Activated naive CD8-positive, alpha-beta T cell treated with anti-CD3 and anti-CD28 coated beads, Interleukin-2, amount 50 U/mL, for 24 hours (primary cell): ENCODE measurements around the gene SIKE1.
A peak's percentile ranks its signal among the peaks of the same experiment; 100 is the strongest.
"Not testable (repeated sequence)": the region's sequence is repeated elsewhere in the genome, so short reads cannot be mapped to it uniquely, and the experiment has no call there.

Source experiments
- ATAC-seq: fragments of 150-1000 bp; cut with Tn5 transposase; one replicate; pipeline ENCODE4 v1.10.0; 2021
- DNase-seq: peaks from one replicate; pipeline ENCODE4 v3.0.0; 2021
- H3K27ac Mint-ChIP-seq: one replicate; pipeline ENCODE4 v1.8.0; 2021; ENCODE audit warnings: mild to moderate bottlenecking, mixed read lengths
- H3K27me3 Mint-ChIP-seq: one replicate; pipeline ENCODE4 v1.8.0; 2021; ENCODE audit warnings: mixed read lengths
- H3K36me3 Mint-ChIP-seq: one replicate; pipeline ENCODE4 v1.8.0; 2021; ENCODE audit warnings: low read depth, mixed read lengths
- H3K4me1 Mint-ChIP-seq: one replicate; pipeline ENCODE4 v1.8.0; 2021; ENCODE audit warnings: mixed read lengths
- H3K4me3 Mint-ChIP-seq: one replicate; pipeline ENCODE4 v1.8.0; 2021; ENCODE audit warnings: mild to moderate bottlenecking, moderate library complexity, mixed read lengths
- H3K9me3 Mint-ChIP-seq: one replicate; pipeline ENCODE4 v1.8.0; 2021; ENCODE audit warnings: mixed read lengths

Gene SIKE1

GRCh38 chr1:114780344-114781226, at the start of gene SIKE1:
Gene SIKE1, minus strand, starts transcription at chr1:114780685. Its CDS starts 78 bp downstream, at chr1:114780607.
- Mint-ChIP-seq H3K4me1 (peaks cover 31% of the 10 kb centered on the region), H3K27ac (peak within 1 kb of the TSS; percentile 100), H3K36me3 (peaks cover 30% of the 10 kb centered on the region), H3K4me3 (peak within 1 kb of the TSS; percentile 100), H3K27me3 (no peaks in the 10 kb centered on the region), H3K9me3 (peaks cover 4% of the 10 kb centered on the region)
- peak; percentile 100 for ATAC-seq
- DNase-seq: peak; percentile 92

DNA sequence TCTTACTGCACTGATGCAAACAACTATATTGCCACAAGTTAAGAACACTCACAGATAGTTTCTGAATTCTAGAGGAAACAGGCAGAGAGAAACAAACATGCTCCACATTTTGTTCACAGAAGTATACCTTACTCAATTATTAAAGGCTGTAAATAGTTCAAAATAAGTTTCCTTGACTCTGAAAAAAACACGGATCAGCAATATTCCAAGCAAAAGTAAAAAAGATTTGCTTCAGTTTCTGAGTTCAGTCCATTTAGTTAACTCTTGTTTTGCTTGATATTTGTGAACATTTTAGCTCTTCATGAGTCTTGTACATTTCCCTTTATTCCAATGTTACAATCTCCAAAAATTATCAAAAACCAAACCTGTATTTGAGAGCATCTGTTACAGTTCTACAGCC, 49.6 kb upstream of the SIKE1 start:
- not testable (repeated sequence) for ATAC-seq, H3K9me3 Mint-ChIP-seq, DNase-seq, H3K36me3 Mint-ChIP-seq, H3K4me1 Mint-ChIP-seq, H3K27me3 Mint-ChIP-seq, H3K4me3 Mint-ChIP-seq, H3K27ac Mint-ChIP-seq

DNA sequence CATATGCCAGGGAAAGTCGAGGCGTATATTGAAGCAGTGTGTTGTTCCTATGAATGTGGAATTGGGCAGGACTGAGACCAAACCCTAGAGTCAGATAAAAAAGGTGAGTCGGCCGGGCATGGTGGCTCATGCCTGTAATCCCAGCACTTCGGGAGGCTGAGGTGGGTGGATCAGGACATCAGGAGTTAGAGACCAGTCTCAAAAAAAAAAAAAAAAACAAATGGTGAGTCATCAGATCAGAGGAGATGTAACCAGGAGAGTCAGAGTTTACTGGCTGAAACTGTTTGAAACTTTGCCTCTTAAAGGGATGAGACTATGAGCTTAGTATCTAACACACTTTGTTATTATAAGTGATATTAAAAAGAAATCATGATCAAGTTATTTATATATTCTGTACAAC, 47.8 kb upstream of the SIKE1 start:
- no peak for ATAC-seq
- Mint-ChIP-seq H3K36me3 (peaks cover 5% of the 10 kb centered on the region), H3K27ac (no peak overlapping the region), H3K9me3 (peaks cover 11% of the 10 kb centered on the region), H3K4me1 (no peaks in the 10 kb centered on the region), H3K4me3 (no peak overlapping the region), H3K27me3 (peaks cover 2% of the 10 kb centered on the region)
- no peak for DNase-seq

- no peak for DNase-seq
- Mint-ChIP-seq H3K4me1 (no peaks in the 10 kb centered on the region), H3K9me3 (peaks cover 16% of the 10 kb centered on the region), H3K4me3 (no peak overlapping the region), H3K36me3 (peaks cover 5% of the 10 kb centered on the region), H3K27ac (no peak overlapping the region), H3K27me3 (peaks cover 6% of the 10 kb centered on the region)
- no peak for ATAC-seq
These were observed 41.5 kb upstream of the SIKE1 start for GRCh38 chr1:114821978-114822377.

DNA sequence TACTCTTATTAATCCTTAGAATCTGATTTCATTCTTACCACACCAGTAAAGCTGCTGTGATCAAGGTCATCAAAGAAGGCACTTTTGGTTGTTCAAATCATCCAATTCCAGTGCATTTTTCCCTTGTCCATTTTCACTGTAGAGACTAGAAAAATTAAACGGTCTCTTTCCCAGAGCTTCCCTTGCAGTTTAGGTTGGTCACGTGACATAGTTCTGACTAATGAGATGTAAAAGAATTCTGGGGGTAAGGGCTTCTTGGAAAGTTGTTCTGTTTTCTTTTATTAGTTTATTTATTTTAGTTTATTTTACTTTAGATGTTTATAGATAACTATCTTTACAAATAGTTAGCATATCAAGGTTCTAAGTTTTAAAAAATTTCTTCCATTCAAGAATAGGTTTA, 39.9 kb upstream of the SIKE1 start:
- no peak for DNase-seq
- H3K4me1 Mint-ChIP-seq: no peaks in the 10 kb centered on the region
- H3K27me3 Mint-ChIP-seq: peaks cover 6% of the 10 kb centered on the region
- H3K27ac Mint-ChIP-seq: no peak overlapping the region
- ATAC-seq: no peak
- H3K36me3 Mint-ChIP-seq: peaks cover 5% of the 10 kb centered on the region
- H3K4me3 Mint-ChIP-seq: no peak overlapping the region
- H3K9me3 Mint-ChIP-seq: peaks cover 16% of the 10 kb centered on the region

GRCh38 chr1:114819869-114820268, 39.4 kb upstream of the SIKE1 start:
- H3K4me1 Mint-ChIP-seq: no peaks in the 10 kb centered on the region
- no peak for DNase-seq
- H3K36me3 Mint-ChIP-seq: peaks cover 5% of the 10 kb centered on the region
- H3K9me3 Mint-ChIP-seq: peaks cover 13% of the 10 kb centered on the region
- no peak for ATAC-seq
- H3K27ac Mint-ChIP-seq: no peak overlapping the region
- no peak overlapping the region for H3K4me3 Mint-ChIP-seq
- peaks cover 6% of the 10 kb centered on the region for H3K27me3 Mint-ChIP-seq

GRCh38 chr1:114804449-114804848, 24.0 kb upstream of the SIKE1 start:
- H3K9me3 Mint-ChIP-seq, H3K4me3 Mint-ChIP-seq, H3K27me3 Mint-ChIP-seq, ATAC-seq, H3K4me1 Mint-ChIP-seq, H3K27ac Mint-ChIP-seq, DNase-seq, H3K36me3 Mint-ChIP-seq: not testable (repeated sequence)

- Mint-ChIP-seq H3K4me3 (no peak overlapping the region), H3K9me3 (no peaks in the 10 kb centered on the region), H3K27ac (no peak overlapping the region), H3K36me3 (no peaks in the 10 kb centered on the region), H3K4me1 (no peaks in the 10 kb centered on the region), H3K27me3 (peaks cover 8% of the 10 kb centered on the region)
- no peak for ATAC-seq
- DNase-seq: no peak
These were observed 22.5 kb upstream of the SIKE1 start for GRCh38 chr1:114803001-114803400.

GRCh38 chr1:114794038-114794437, 13.6 kb upstream of the SIKE1 start:
- DNase-seq (no peak), ATAC-seq (no peak)
- Mint-ChIP-seq H3K27ac (no peak overlapping the region), H3K36me3 (no peaks in the 10 kb centered on the region), H3K27me3 (peaks cover 25% of the 10 kb centered on the region), H3K4me1 (no peaks in the 10 kb centered on the region), H3K9me3 (no peaks in the 10 kb centered on the region), H3K4me3 (no peak overlapping the region)

DNA sequence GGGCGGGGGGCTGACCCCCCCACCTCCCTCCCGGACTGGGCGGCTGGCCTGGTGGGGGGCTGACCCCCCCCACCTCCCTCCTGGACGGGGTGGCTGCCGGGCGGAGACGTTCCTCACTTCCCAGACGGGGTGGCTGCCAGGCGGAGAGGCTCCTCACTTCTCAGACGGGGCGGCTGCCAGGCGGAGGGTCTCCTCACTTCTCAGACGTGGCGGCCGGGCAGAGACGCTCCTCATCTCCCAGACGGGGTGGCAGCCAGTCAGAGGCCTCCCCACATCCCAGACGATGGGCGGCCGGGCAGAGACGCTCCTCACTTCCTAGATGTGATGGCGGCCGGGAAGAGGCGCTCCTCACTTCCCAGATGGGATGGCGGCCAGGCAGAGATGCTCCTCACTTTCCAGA, 10.1 kb upstream of the SIKE1 start:
- H3K36me3 Mint-ChIP-seq, H3K4me3 Mint-ChIP-seq, ATAC-seq, H3K27ac Mint-ChIP-seq, DNase-seq, H3K4me1 Mint-ChIP-seq: not testable (repeated sequence)
- peaks cover 35% of the 10 kb centered on the region for H3K27me3 Mint-ChIP-seq
- peaks cover 16% of the 10 kb centered on the region for H3K9me3 Mint-ChIP-seq

- not testable (repeated sequence) for H3K27ac Mint-ChIP-seq, DNase-seq, ATAC-seq, H3K4me1 Mint-ChIP-seq, H3K36me3 Mint-ChIP-seq, H3K4me3 Mint-ChIP-seq
- peaks cover 16% of the 10 kb centered on the region for H3K9me3 Mint-ChIP-seq
- peaks cover 24% of the 10 kb centered on the region for H3K27me3 Mint-ChIP-seq
These were observed 6.0 kb upstream of the SIKE1 start for GRCh38 chr1:114786440-114786839.

DNA sequence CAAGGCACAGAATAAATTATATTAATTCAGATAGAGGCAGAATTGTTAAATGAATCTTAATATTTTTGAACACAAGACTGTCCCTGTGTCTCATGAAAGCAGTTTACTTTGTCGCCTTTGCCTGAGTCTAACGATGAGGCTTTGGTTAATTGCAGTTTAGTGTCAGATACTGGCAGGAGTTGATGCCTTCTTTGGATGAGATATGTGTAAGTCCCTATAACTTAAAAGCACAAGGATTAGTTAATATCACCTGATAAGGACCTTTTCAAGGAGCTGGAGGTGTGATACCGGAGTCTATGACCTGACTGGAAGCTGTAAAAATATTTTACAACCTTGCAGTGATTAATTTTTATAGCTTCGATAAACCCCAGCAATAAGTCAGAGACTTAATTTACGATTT, 2.0 kb upstream of the SIKE1 start:
- Mint-ChIP-seq H3K9me3 (peaks cover 20% of the 10 kb centered on the region), H3K36me3 (peaks cover 21% of the 10 kb centered on the region)
- no peak for ATAC-seq

GRCh38 chr1:114779722-114780121, 763 bp downstream of the SIKE1 start:
- no peak for DNase-seq
- peaks cover 31% of the 10 kb centered on the region for H3K4me1 Mint-ChIP-seq
- H3K27me3 Mint-ChIP-seq: no peaks in the 10 kb centered on the region
- peak overlapping the region; percentile 100 for H3K27ac Mint-ChIP-seq
- ATAC-seq: no peak
- H3K36me3 Mint-ChIP-seq: peaks cover 30% of the 10 kb centered on the region
- H3K9me3 Mint-ChIP-seq: peaks cover 4% of the 10 kb centered on the region
- H3K4me3 Mint-ChIP-seq: peak overlapping the region; percentile 100

More for the DNA sequence above, 2.0 kb upstream of the SIKE1 start:
- Mint-ChIP-seq H3K4me1 (peaks cover 29% of the 10 kb centered on the region), H3K4me3 (no peak overlapping the region), H3K27me3 (peaks cover 15% of the 10 kb centered on the region), H3K27ac (no peak overlapping the region)
- DNase-seq: no peak

- ATAC-seq, DNase-seq, H3K27ac Mint-ChIP-seq, H3K9me3 Mint-ChIP-seq, H3K27me3 Mint-ChIP-seq, H3K4me3 Mint-ChIP-seq: not testable (repeated sequence)
- peaks cover 45% of the 10 kb centered on the region for H3K36me3 Mint-ChIP-seq
- peaks cover 31% of the 10 kb centered on the region for H3K4me1 Mint-ChIP-seq
These were observed 3.8 kb downstream of the SIKE1 start for GRCh38 chr1:114776726-114777125.

- H3K36me3 Mint-ChIP-seq: peaks cover 24% of the 10 kb centered on the region
- no peak overlapping the region for H3K27ac Mint-ChIP-seq
- no peak for DNase-seq
- H3K4me3 Mint-ChIP-seq: no peak overlapping the region
- ATAC-seq: no peak
- no peaks in the 10 kb centered on the region for H3K27me3 Mint-ChIP-seq
- no peaks in the 10 kb centered on the region for H3K9me3 Mint-ChIP-seq
- H3K4me1 Mint-ChIP-seq: no peaks in the 10 kb centered on the region
These were observed 8.5 kb downstream of the SIKE1 start for GRCh38 chr1:114771992-114772391.
